ENCODE data around the gene TIMM22.
"Not testable (repeated sequence)": the region's sequence is repeated elsewhere in the genome, so short reads cannot be mapped to it uniquely, and the experiment has no call there.

Gene TIMM22

DNA sequence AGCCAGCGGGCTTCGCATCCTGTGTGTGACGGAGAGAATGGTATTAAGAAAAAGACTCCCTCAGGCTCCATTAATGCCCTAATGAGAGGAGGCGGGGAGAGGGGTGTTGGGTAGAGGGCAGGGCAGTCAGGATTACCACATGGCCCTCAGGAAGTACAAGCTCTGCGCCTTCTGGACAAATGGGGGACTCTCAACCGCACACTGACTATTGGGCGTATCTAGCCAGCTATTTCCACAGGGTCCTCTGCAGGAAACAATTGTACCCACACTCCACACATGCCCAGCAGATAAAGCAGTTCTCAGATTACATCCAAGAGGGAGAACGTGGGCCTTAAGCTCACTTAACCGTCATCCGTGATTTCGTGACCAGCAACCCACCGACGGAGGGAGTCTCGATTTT lies 32.1 kb upstream of the TIMM22 start:
- TF ChIP-seq, protein P1, sequence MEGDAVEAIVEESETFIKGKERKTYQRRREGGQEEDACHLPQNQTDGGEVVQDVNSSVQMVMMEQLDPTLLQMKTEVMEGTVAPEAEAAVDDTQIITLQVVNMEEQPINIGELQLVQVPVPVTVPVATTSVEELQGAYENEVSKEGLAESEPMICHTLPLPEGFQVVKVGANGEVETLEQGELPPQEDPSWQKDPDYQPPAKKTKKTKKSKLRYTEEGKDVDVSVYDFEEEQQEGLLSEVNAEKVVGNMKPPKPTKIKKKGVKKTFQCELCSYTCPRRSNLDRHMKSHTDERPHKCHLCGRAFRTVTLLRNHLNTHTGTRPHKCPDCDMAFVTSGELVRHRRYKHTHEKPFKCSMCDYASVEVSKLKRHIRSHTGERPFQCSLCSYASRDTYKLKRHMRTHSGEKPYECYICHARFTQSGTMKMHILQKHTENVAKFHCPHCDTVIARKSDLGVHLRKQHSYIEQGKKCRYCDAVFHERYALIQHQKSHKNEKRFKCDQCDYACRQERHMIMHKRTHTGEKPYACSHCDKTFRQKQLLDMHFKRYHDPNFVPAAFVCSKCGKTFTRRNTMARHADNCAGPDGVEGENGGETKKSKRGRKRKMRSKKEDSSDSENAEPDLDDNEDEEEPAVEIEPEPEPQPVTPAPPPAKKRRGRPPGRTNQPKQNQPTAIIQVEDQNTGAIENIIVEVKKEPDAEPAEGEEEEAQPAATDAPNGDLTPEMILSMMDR (conservative IDR thresholded peaks at IDR 0.05; ENCODE audit: low read length): no peak
- no peak overlapping the region for H3K4me3 ChIP-seq (ENCODE audit: low read length)

DNA sequence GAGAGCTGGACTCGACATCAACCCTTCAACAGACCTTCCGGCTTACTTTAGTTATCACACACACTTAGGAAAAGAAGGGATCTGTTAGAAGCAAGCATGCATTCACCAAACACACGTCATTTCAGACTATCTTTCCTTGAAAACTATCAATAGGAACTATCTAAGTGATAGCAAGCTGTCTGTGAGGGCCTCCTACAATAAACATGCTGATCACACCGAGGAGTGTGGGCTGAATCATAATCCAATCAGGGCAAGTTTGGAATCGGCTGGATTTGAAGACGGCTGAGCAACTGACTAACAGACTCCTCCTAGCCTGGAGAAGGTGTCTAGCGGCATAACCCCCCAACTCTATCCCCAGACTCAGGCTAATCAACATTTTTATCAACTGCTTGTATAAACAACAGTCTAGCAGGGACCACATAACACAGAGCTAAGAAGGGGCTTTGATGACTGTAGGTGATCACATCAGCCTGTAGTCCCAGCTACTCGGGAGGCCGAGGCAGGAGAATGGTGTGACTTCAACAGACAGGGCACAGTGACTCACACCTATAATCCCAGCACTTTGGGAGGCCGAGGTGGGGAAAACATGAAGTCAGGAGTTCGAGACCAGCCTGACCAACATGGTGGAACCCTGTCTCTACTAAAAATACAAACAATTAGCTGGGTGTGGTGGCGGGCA lies 31.5 kb upstream of the TIMM22 start:
- no peak for DNase-seq (ENCODE audit: low read depth)
- no peak overlapping the region for H3K4me3 ChIP-seq (ENCODE audit: low read length)
- TF ChIP-seq, protein P1 (conservative IDR thresholded peaks at IDR 0.05; ENCODE audit: low read length): no peak

More for the DNA sequence above, 32.1 kb upstream of the TIMM22 start:
- no peak for DNase-seq (ENCODE audit: low read depth)

DNA sequence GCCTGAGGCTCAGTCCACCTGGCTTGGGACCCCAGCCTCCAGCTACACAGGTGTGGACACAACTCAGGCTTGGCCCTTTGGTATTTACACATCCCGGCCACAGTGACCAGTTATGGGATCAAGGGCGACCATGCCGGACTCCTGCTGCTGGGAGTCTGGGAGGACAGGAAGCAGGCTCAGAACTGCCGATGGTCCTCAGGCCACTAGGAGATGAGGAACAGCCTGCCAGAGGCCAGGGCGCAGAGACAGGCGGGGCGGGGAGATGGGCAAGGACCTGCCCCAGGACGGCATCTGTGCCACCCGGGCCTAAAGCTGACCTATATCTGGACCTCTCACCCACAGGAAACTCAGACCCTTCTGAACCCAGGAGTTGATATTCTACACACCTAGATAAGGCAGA lies 29.8 kb upstream of the TIMM22 start:
- TF ChIP-seq, protein P1 (conservative IDR thresholded peaks at IDR 0.05; ENCODE audit: low read length): no peak

DNA sequence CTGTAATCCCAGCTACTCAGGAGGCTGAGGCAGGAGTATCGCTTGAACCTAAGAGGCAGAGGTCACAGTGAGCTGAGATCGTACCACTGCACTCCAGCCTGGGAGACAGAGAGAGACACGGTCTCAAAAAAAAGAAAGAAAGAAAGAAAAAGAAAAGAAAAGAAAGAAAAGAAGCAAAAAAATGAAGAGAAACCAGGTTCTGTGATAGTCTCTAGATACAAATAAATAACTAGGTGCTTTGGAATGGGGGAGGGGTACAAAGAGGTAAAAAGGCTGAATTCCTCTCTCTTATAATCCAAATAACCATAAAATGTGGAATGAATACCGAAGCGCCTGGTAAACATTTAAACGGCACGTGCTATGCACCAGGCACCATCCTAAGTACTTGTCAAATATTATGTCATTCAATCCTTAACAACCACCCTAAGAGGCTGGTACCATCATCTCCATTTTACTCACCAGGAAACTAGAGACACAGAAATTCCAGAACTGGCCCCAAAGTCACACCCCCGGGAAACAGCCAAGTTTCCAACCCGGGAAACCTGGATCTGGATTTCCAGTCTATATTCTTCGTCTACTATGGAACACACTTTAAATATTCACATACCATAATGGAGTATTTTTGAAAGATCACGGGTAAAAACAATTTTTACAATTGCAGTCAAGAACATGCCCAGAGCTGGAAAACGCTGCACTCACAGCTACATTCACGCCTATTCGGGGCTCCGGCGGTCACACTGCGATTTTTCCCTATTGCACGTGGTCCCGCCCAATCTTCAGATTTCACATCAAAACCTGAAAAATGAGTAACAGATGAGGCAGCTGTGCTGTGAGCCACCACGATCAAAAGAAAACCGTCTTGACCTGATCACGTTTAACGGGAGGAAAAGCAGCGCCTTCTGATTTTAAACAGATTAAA lies 27.9 kb upstream of the TIMM22 start:
- H3K4me3 ChIP-seq (ENCODE audit: low read length): peak overlapping the region; percentile 56
- TF ChIP-seq, protein P1 (conservative IDR thresholded peaks at IDR 0.05; ENCODE audit: low read length): no peak
- no peak for DNase-seq (ENCODE audit: low read depth)

More for the DNA sequence above, 29.8 kb upstream of the TIMM22 start:
- DNase-seq (ENCODE audit: low read depth): no peak
- H3K4me3 ChIP-seq (ENCODE audit: low read length): no peak overlapping the region

DNA sequence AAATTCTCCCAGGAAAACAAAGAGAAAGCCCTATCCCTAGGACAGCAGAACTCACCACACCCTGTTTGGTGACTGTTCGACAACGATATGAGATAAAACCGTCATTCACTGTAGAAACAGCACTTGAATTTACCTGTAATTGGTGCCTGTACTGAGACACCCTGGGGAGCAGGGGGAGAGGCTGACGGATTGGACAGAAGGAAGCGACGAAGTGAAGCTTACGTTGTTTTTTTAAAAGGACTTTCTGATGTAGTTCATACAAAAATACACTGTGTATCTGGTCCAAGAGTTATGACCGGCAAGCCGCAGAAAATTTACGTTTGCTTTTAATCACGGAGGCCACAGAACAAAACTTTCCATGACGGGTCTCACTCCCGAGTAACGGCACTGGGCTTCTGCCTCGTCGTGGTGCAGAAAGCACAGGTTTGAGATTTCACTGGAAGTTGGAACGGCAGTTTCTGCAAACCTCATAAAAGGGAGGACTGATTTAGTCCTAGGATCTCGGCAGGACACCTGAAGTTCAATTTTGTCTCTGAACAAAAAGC lies 27.0 kb upstream of the TIMM22 start:
- H3K4me3 ChIP-seq (ENCODE audit: low read length): peak overlapping the region; percentile 56
- DNase-seq (ENCODE audit: low read depth): no peak
- TF ChIP-seq, protein P1 (conservative IDR thresholded peaks at IDR 0.05; ENCODE audit: low read length): no peak

DNA sequence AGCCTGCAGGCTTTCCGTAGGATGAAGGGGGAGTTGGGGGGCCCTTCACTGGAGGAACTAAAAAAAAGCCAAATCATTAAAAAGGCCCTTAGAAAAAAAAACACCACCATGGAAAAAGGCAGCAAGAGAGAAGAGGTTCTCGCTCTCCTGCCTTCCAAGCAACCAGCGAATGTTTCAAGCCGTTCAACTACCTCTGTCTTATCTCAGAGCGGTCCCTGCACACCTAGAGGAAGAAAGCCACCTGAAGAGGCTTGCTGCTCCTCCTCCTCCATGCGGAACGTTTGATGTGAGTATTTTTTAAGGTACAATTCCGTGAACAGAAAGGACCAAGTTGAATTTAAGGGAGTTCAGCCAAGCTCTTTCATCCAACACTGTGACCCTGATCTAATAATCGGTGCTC lies 26.6 kb upstream of the TIMM22 start:
- TF ChIP-seq, protein P1 (conservative IDR thresholded peaks at IDR 0.05; ENCODE audit: low read length): no peak
- H3K4me3 ChIP-seq (ENCODE audit: low read length): peak overlapping the region; percentile 56
- DNase-seq (ENCODE audit: low read depth): no peak

DNA sequence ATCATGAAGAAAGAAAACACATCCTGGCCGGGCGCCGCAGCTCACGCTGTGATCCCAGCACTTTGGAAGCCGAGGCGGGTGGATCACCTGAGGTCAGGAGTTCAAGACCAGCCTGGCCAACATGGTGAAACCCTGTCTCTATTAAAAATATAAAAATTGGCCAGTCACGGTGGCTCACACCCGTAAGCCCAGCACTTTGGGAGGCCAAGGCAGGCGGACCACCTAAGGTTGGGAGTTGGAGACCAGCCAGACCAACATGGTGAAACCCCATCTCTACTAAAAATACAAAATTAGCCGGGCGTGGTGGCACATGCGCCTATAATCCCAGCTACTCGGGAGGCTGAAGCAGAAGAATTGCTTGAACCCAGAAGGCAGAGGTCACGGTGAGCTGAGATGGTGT lies 25.1 kb upstream of the TIMM22 start:
- DNase-seq (ENCODE audit: low read depth); H3K4me3 ChIP-seq (ENCODE audit: low read length): not testable (repeated sequence)

All from AG10803 (cell line).